ENCODE data around the gene IGF1.

The IGF1 gene

DNA sequence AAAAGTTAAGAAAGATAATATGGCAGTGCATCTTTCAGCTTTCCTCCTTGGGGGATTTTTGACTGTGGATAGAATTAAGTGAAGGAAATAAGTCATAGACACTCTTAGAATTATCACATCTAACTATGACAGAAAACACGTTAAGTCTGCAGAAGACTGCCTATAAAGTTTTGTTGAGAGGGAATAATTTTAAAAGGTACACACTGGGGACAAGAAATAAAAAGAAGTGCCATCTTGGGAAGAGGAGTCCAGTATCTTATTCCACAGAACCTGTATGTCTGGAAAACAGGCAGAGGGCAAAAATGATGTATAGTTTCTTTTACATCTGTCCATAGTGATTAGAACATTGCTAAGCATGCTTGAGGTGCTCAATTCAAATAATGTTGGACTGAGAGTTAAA is 80.7 kb downstream of the IGF1 start:
- in situ Hi-C loops (cut with MboI; ENCODE audit: low sequenced_read_pairs), result no loop called here
- Histone ChIP-seq H3K27me3 (ENCODE audit: low read depth) (no peaks in the 10 kb centered on the region), H3K9me3 (no peaks in the 10 kb centered on the region), H3K4me1 (no peaks in the 10 kb centered on the region), H3K36me3 (replicated peaks) (no peaks in the 10 kb centered on the region), H3K4me3 (no peak overlapping the region)
- no peak for DNase-seq (ENCODE audit: low spot score in 2 of 2)

DNA sequence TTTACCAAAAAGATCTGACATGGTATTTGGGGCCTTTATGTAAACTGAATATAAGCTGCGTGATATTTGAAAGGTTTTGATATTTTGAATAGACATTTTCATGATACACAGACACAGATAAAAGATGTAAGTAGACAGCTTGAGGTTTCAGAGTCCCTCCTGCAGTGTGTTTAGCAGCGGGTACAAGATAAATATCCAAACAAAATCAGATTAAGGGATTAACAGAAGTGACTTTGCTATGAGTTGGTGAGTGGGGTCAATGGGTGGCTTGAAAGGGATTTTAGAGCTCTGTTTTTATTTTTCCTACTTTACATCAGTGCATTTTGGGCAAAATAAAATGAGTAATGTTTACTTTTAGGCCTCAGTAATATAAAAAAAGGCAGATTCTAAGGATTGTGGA is 84.1 kb downstream of the IGF1 start:
- Histone ChIP-seq H3K36me3 (replicated peaks) (no peaks in the 10 kb centered on the region), H3K4me1 (no peaks in the 10 kb centered on the region), H3K4me3 (no peak overlapping the region), H3K9me3 (no peaks in the 10 kb centered on the region), H3K27me3 (ENCODE audit: low read depth) (no peaks in the 10 kb centered on the region)
- in situ Hi-C loops (cut with MboI; ENCODE audit: low sequenced_read_pairs), result no loop called here
- DNase-seq (ENCODE audit: low spot score in 2 of 2), result no peak

GRCh38 chr12:102394200-102394599 is 86.2 kb downstream of the IGF1 start:
- no peaks in the 10 kb centered on the region for H3K4me1 ChIP-seq
- DNase-seq (ENCODE audit: low spot score in 2 of 2), result no peak
- H3K4me3 ChIP-seq, result no peak overlapping the region
- H3K9me3 ChIP-seq, result no peaks in the 10 kb centered on the region
- H3K36me3 ChIP-seq (replicated peaks), result no peaks in the 10 kb centered on the region
- in situ Hi-C loops (cut with MboI; ENCODE audit: low sequenced_read_pairs), result no loop called here
- no peaks in the 10 kb centered on the region for H3K27me3 ChIP-seq (ENCODE audit: low read depth)

DNA sequence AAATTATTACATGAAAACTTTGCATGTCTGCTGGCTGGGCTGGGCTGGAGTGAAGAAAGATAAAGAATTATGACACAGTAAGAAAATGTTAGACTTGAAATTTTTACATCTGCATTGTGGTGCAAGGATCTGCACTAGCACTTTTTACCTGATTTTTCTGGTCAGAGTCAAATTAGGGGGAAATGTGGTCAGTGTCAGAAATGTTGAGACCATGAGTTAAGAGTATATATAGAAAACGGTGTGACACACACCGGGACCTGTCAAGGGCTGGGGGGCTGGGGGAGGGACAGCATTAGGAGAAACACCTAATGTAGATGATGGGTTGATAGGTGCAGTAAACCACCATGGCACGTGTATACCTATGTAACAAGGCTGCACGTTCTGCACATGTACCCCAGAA is 90.3 kb downstream of the IGF1 start:
- H3K4me3 ChIP-seq, result no peak overlapping the region
- H3K27me3 ChIP-seq (ENCODE audit: low read depth), result no peaks in the 10 kb centered on the region
- H3K36me3 ChIP-seq (replicated peaks), result no peaks in the 10 kb centered on the region
- no peak for DNase-seq (ENCODE audit: low spot score in 2 of 2)
- no peaks in the 10 kb centered on the region for H3K4me1 ChIP-seq
- H3K9me3 ChIP-seq, result no peaks in the 10 kb centered on the region
- in situ Hi-C loops (cut with MboI; ENCODE audit: low sequenced_read_pairs), result no loop called here

DNA sequence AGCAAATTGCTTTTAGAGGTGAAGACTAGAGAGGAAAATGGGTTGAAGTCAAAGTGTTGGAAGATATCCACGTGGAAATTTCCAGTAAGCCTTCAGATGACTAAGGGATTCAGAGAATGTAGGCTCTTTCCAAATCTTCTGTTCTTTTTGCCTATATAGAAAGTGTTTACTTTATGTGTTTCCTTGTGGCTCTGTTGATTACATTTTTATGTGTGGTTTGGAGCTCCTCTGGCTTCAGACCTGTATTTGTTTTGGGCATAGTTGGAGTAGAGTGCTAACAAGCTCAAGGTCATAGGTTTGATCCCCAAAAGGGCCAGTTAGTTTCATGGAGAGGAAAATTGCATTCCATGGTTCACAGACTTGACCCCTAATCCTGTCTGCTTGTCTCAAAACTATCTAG is 91.9 kb downstream of the IGF1 start:
- in situ Hi-C loops (cut with MboI; ENCODE audit: low sequenced_read_pairs), result no loop called here
- Histone ChIP-seq H3K27me3 (ENCODE audit: low read depth) (no peaks in the 10 kb centered on the region), H3K4me1 (no peaks in the 10 kb centered on the region), H3K36me3 (replicated peaks) (no peaks in the 10 kb centered on the region), H3K4me3 (no peak overlapping the region), H3K9me3 (no peaks in the 10 kb centered on the region)
- DNase-seq (ENCODE audit: low spot score in 2 of 2), result no peak

DNA sequence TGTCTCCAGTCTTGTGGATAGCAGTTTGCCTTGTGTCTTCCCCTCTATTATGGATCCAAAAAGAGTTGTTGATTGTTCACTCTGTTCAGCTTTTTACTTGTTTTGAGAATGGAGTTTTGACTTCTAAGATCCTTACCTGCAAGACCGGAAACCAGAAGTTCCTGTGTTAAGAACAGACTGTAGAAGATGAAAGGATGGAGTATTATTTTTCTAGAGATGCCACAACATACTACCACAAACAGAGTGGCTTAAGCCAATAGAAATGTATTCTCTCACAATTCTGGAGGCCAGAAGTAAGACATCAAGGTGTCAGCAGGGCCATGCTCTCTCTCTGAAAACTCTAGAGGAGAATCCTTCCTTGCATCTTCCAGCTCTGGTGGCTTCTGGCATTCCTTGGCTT is 95.0 kb downstream of the IGF1 start:
- Histone ChIP-seq H3K36me3 (replicated peaks) (no peaks in the 10 kb centered on the region), H3K9me3 (no peaks in the 10 kb centered on the region), H3K4me1 (no peaks in the 10 kb centered on the region), H3K4me3 (no peak overlapping the region), H3K27me3 (ENCODE audit: low read depth) (no peaks in the 10 kb centered on the region)
- in situ Hi-C loops (cut with MboI; ENCODE audit: low sequenced_read_pairs), result no loop called here
- DNase-seq (ENCODE audit: low spot score in 2 of 2), result no peak

GRCh38 chr12:102379346-102380162 is 100.8 kb downstream of the IGF1 start:
- DNase-seq (ENCODE audit: low spot score in 2 of 2), result no peak
- in situ Hi-C loops (cut with MboI; ENCODE audit: low sequenced_read_pairs), result no loop called here

DNA sequence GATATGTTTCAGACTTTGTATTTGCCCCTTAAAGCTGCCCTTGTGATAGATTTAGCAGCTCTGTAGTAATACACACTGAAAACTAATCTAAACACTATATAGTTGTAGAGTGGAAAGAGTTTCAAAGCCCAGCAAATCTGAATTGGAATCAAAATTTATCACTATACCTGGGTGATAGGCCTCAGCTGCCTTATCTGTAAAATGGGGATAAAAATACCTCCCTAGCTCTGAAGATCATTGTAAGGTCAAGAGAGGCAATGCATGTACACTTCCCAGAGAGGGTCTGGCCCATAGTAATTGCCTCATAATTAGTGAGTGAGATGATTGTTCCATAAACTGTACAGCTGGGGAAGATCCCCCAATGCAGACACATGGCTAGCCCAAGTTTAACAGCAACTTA is 103.6 kb downstream of the IGF1 start:
- Histone ChIP-seq H3K4me1 (no peaks in the 10 kb centered on the region), H3K4me3 (no peak overlapping the region), H3K36me3 (replicated peaks) (no peaks in the 10 kb centered on the region), H3K9me3 (no peaks in the 10 kb centered on the region), H3K27me3 (ENCODE audit: low read depth) (no peaks in the 10 kb centered on the region)
- no peak for DNase-seq (ENCODE audit: low spot score in 2 of 2)
- in situ Hi-C loops (cut with MboI; ENCODE audit: low sequenced_read_pairs), result no loop called here

More at GRCh38 chr12:102379346-102380162, 100.8 kb downstream of the IGF1 start:
- Histone ChIP-seq H3K9me3 (no peaks in the 10 kb centered on the region), H3K27me3 (ENCODE audit: low read depth) (no peaks in the 10 kb centered on the region), H3K4me3 (no peak overlapping the region), H3K36me3 (replicated peaks) (no peaks in the 10 kb centered on the region), H3K4me1 (no peaks in the 10 kb centered on the region)

- H3K4me3 ChIP-seq, result no peak overlapping the region
- no peaks in the 10 kb centered on the region for H3K9me3 ChIP-seq
- DNase-seq (ENCODE audit: low spot score in 2 of 2), result no peak
- no peaks in the 10 kb centered on the region for H3K4me1 ChIP-seq
- H3K36me3 ChIP-seq (replicated peaks), result no peaks in the 10 kb centered on the region
- no peaks in the 10 kb centered on the region for H3K27me3 ChIP-seq (ENCODE audit: low read depth)
- in situ Hi-C loops (cut with MboI; ENCODE audit: low sequenced_read_pairs), result no loop called here
Observed at GRCh38 chr12:102376181-102376747, 104.1 kb downstream of the IGF1 start.

GRCh38 chr12:102374190-102374589 is 106.2 kb downstream of the IGF1 start:
- no peak for DNase-seq (ENCODE audit: low spot score in 2 of 2)
- H3K9me3 ChIP-seq, result no peaks in the 10 kb centered on the region
- no peaks in the 10 kb centered on the region for H3K4me1 ChIP-seq
- no peaks in the 10 kb centered on the region for H3K27me3 ChIP-seq (ENCODE audit: low read depth)
- in situ Hi-C loops (cut with MboI; ENCODE audit: low sequenced_read_pairs), result no loop called here
- no peak overlapping the region for H3K4me3 ChIP-seq
- H3K36me3 ChIP-seq (replicated peaks), result no peaks in the 10 kb centered on the region

GRCh38 chr12:102372087-102372486 is 108.3 kb downstream of the IGF1 start:
- in situ Hi-C loops (cut with MboI; ENCODE audit: low sequenced_read_pairs), result no loop called here
- no peak for DNase-seq (ENCODE audit: low spot score in 2 of 2)
- H3K36me3 ChIP-seq (replicated peaks), result no peaks in the 10 kb centered on the region

GRCh38 chr12:102371165-102371564 is 109.2 kb downstream of the IGF1 start:
- H3K4me3 ChIP-seq, result no peak overlapping the region
- DNase-seq (ENCODE audit: low spot score in 2 of 2), result no peak
- H3K36me3 ChIP-seq (replicated peaks), result no peaks in the 10 kb centered on the region
- H3K27me3 ChIP-seq (ENCODE audit: low read depth), result no peaks in the 10 kb centered on the region
- no peaks in the 10 kb centered on the region for H3K4me1 ChIP-seq
- H3K9me3 ChIP-seq, result no peaks in the 10 kb centered on the region
- in situ Hi-C loops (cut with MboI; ENCODE audit: low sequenced_read_pairs), result no loop called here

More at GRCh38 chr12:102372087-102372486, 108.3 kb downstream of the IGF1 start:
- Histone ChIP-seq H3K27me3 (ENCODE audit: low read depth) (no peaks in the 10 kb centered on the region), H3K4me3 (no peak overlapping the region), H3K4me1 (no peaks in the 10 kb centered on the region), H3K9me3 (no peaks in the 10 kb centered on the region)

DNA sequence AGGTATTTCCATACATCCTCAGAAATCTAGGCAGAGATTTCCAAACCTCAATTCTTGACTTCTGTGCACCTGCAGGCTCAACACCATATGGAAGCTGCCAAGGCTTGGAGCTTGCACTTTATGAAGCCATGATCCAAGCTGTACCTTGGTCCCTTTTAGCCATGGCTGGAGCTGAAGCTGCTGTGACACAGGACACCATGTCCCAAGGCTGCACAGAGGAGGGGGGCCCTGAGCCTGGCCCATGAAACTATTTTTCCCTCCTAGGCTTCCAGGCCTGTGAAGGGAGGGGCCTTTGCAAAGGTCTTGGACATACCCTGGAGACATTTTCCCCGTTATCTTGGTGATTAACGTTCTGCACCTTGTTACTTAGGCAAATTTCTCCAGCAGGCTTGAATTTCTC is 110.5 kb downstream of the IGF1 start:
- in situ Hi-C loops (cut with MboI; ENCODE audit: low sequenced_read_pairs), result no loop called here
- no peak overlapping the region for H3K4me3 ChIP-seq
- H3K27me3 ChIP-seq (ENCODE audit: low read depth), result 0 out of 2 replicates have a peak, but pooled peaks cover 2% of the 10 kb centered on the region
- H3K9me3 ChIP-seq, result no peaks in the 10 kb centered on the region
- H3K4me1 ChIP-seq, result no peaks in the 10 kb centered on the region
- DNase-seq (ENCODE audit: low spot score in 2 of 2), result no peak
- H3K36me3 ChIP-seq (replicated peaks), result no peaks in the 10 kb centered on the region

DNA sequence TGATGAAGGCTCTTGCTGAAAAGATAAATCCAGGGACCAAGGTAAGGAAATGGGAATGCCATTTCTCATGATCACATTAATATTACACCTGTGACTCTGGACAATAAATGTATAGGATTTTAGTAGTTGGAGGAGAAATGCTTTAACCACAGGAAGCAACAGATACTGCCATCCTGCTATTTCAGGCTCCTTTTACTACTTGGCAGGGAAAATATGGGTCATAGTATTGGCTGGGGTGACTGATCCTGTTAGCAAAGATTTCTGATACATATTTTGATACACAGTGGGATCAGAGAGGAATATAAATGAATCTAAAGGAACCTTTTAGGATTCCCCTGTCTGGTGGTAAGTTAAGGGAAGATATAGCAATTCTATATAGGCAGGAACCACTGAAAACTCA is 115.0 kb downstream of the IGF1 start:
- in situ Hi-C loops (cut with MboI; ENCODE audit: low sequenced_read_pairs), result no loop called here
- H3K9me3 ChIP-seq, result no peaks in the 10 kb centered on the region
- 0 out of 2 replicates have a peak, but pooled peaks cover 2% of the 10 kb centered on the region for H3K27me3 ChIP-seq (ENCODE audit: low read depth)
- DNase-seq (ENCODE audit: low spot score in 2 of 2), result no peak
- no peaks in the 10 kb centered on the region for H3K4me1 ChIP-seq
- no peaks in the 10 kb centered on the region for H3K36me3 ChIP-seq (replicated peaks)
- H3K4me3 ChIP-seq, result no peak overlapping the region

Data from HAP-1 (cell line).